ENCODE measurements around the gene ZDHHC7.

The ZDHHC7 gene

DNA sequence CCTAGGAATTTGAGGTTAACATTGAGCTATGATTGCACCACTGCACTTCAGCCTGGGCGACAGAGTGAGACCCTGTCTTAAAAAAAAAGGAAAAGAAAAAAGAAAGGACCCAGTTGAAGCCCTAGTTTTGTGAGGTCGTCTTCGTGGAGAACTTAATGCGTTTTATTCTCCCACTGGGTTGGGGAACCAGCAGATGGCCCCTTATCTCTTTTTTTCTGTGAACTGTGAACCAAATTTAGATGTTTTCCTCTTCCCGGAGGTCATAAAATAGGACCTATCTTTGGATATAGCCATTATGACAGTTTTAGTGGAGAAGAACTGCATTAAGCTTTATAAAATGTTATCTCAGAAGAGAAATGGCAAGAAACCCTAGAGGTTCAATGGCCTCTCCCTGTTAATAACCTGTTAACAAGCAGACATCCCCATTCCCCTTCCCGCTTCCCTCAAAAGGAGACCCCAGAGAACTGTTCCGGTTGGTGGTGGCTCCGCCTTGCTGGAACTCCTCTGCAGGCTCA is 39.8 kb upstream of the ZDHHC7 start:
- no peak overlapping the region for H3K27ac ChIP-seq (ENCODE audit: low read depth, low read length)

DNA sequence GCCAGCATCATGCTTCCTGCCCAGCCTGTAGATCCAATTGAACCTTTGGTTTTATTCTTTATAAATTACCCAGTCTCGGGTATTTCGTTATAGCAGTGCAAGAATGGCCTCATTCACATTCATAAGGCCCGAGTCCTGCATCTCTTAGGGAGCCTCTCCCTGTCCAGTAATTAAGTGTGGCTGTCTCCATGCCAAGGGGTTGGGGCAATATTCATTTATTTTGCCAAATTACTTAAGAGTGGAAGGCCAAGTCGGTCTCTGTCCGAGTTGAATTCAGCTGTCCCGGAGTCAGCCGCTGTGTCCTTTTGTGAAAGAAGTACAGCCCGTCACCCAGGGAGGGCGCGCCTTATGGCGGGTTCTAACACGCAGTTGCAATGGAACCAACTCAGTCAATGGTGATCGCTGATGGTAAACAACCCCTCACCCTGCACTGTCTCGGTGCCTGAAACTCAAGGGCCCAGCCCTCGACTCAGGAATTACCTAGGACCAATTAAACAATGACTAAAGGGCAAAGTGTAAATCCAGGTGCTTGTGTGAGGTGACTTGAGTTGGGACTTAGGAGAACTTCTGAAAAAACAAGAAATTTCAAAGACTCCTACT is 38.5 kb upstream of the ZDHHC7 start:
- no peak overlapping the region for H3K27ac ChIP-seq (ENCODE audit: low read depth, low read length)
- H3K4me1 ChIP-seq (ENCODE audit: control insufficient read depth, low read length), result no peaks in the 10 kb centered on the region
- no peak overlapping the region for H3K4me3 ChIP-seq (ENCODE audit: low read length)
- H3K4me2 ChIP-seq (ENCODE audit: low read length), result no peak overlapping the region
- H3F3A ChIP-seq (ENCODE audit: control insufficient read depth, insufficient read depth), result no peaks in the 10 kb centered on the region
- no peaks in the 10 kb centered on the region for H3K79me2 ChIP-seq (ENCODE audit: control insufficient read depth, low read length)
- H4K20me1 ChIP-seq (ENCODE audit: control insufficient read depth, insufficient read depth, low read depth, low read length), result 0 out of 2 replicates have a peak, but pooled peaks cover 4% of the 10 kb centered on the region
- no peaks in the 10 kb centered on the region for H3K9me2 ChIP-seq (replicated peaks; ENCODE audit: control insufficient read depth, low read length)
- H3K9me3 ChIP-seq (ENCODE audit: control insufficient read depth, insufficient read depth, low read length), result no peaks in the 10 kb centered on the region
- no peaks in the 10 kb centered on the region for H3K36me3 ChIP-seq (ENCODE audit: control insufficient read depth, low read length)
- H3K27me3 ChIP-seq (ENCODE audit: control insufficient read depth, low read length), result peaks cover 8% of the 10 kb centered on the region
- no peak for TF ChIP-seq EZH2phosphoT487 (IDR thresholded peaks at IDR 0.05; ENCODE audit: borderline replicate concordance, low read length)
- TF ChIP-seq, protein P1, sequence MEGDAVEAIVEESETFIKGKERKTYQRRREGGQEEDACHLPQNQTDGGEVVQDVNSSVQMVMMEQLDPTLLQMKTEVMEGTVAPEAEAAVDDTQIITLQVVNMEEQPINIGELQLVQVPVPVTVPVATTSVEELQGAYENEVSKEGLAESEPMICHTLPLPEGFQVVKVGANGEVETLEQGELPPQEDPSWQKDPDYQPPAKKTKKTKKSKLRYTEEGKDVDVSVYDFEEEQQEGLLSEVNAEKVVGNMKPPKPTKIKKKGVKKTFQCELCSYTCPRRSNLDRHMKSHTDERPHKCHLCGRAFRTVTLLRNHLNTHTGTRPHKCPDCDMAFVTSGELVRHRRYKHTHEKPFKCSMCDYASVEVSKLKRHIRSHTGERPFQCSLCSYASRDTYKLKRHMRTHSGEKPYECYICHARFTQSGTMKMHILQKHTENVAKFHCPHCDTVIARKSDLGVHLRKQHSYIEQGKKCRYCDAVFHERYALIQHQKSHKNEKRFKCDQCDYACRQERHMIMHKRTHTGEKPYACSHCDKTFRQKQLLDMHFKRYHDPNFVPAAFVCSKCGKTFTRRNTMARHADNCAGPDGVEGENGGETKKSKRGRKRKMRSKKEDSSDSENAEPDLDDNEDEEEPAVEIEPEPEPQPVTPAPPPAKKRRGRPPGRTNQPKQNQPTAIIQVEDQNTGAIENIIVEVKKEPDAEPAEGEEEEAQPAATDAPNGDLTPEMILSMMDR (IDR thresholded peaks at IDR 0.05; ENCODE audit: low read depth, low read length, poor library complexity, severe bottlenecking), result no peak

More for the DNA sequence above, 39.8 kb upstream of the ZDHHC7 start:
- Histone ChIP-seq H3K36me3 (ENCODE audit: control insufficient read depth, low read length) (no peaks in the 10 kb centered on the region), H3K4me3 (ENCODE audit: low read length) (no peak overlapping the region), H3K9me3 (ENCODE audit: control insufficient read depth, insufficient read depth, low read length) (no peaks in the 10 kb centered on the region), H3K27me3 (ENCODE audit: control insufficient read depth, low read length) (peaks cover 10% of the 10 kb centered on the region), H3K4me2 (ENCODE audit: low read length) (no peak overlapping the region), H3K4me1 (ENCODE audit: control insufficient read depth, low read length) (peaks cover 6% of the 10 kb centered on the region), H3K9me2 (replicated peaks; ENCODE audit: control insufficient read depth, low read length) (no peaks in the 10 kb centered on the region), H3F3A (ENCODE audit: control insufficient read depth, insufficient read depth) (no peaks in the 10 kb centered on the region), H4K20me1 (ENCODE audit: control insufficient read depth, insufficient read depth, low read depth, low read length) (0 out of 2 replicates have a peak, but pooled peaks cover 4% of the 10 kb centered on the region), H3K79me2 (ENCODE audit: control insufficient read depth, low read length) (no peaks in the 10 kb centered on the region)
- no peak for TF ChIP-seq EZH2phosphoT487 (IDR thresholded peaks at IDR 0.05; ENCODE audit: borderline replicate concordance, low read length)
- TF ChIP-seq, protein P1 (IDR thresholded peaks at IDR 0.05; ENCODE audit: low read depth, low read length, poor library complexity, severe bottlenecking), result no peak

DNA sequence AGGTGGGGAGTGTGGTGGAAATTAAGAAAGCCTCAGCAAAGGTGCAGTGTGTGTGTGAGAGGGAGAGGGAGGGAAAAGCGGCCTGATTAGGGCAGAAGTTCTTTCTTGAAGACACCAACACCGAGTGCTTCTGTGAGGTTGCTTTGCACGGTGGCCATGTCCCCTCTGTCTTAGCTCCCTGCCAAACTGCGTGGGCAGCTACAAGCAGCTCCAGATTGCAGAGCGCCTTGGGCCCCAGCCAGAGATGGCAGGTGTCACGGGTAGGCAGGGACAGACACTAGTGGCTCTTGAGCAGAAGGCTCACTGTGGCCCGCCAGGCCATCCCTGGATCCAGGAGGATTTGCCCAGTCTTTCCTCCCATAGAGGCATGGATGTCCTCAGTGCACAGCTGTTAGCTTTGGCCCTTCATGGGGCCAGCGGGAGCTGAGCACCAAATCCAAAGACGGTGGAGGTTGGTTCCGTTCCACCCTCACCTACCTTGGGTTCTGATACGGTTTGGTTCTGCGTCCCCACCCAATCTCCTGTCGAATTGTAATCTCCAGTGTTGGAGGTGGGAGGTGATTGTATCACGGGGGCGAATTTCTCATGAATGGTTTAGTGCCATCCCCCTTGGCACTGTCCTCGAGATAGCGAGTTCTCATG is 37.7 kb upstream of the ZDHHC7 start:
- no peak for TF ChIP-seq EZH2phosphoT487 (IDR thresholded peaks at IDR 0.05; ENCODE audit: borderline replicate concordance, low read length)
- TF ChIP-seq, protein P1 (IDR thresholded peaks at IDR 0.05; ENCODE audit: low read depth, low read length, poor library complexity, severe bottlenecking), result no peak
- H4K20me1 ChIP-seq (ENCODE audit: control insufficient read depth, insufficient read depth, low read depth, low read length), result 0 out of 2 replicates have a peak, but pooled peaks cover 4% of the 10 kb centered on the region
- no peaks in the 10 kb centered on the region for H3F3A ChIP-seq (ENCODE audit: control insufficient read depth, insufficient read depth)
- no peaks in the 10 kb centered on the region for H3K4me1 ChIP-seq (ENCODE audit: control insufficient read depth, low read length)
- H3K36me3 ChIP-seq (ENCODE audit: control insufficient read depth, low read length), result no peaks in the 10 kb centered on the region
- H3K27me3 ChIP-seq (ENCODE audit: control insufficient read depth, low read length), result peaks cover 8% of the 10 kb centered on the region
- no peak overlapping the region for H3K4me2 ChIP-seq (ENCODE audit: low read length)
- H3K9me3 ChIP-seq (ENCODE audit: control insufficient read depth, insufficient read depth, low read length), result no peaks in the 10 kb centered on the region
- H3K4me3 ChIP-seq (ENCODE audit: low read length), result no peak overlapping the region
- no peaks in the 10 kb centered on the region for H3K79me2 ChIP-seq (ENCODE audit: control insufficient read depth, low read length)
- H3K9me2 ChIP-seq (replicated peaks; ENCODE audit: control insufficient read depth, low read length), result no peaks in the 10 kb centered on the region
- no peak overlapping the region for H3K27ac ChIP-seq (ENCODE audit: low read depth, low read length)

Measured in DOHH2 (cell line).